Measurements from ENCODE around the gene LGALS4.
A peak's percentile ranks its signal among the peaks of the same experiment; 100 is the strongest.
"Not testable (repeated sequence)": the region's sequence is repeated elsewhere in the genome, so short reads cannot be mapped to it uniquely, and the experiment has no call there.

LGALS4 gene

GRCh38 chr19:38770949-38771275 is 41.8 kb downstream of the LGALS4 start:
- not testable (repeated sequence) for DNase-seq (ENCODE audit: low read depth, low spot score)

GRCh38 chr19:38770228-38770948 is 42.4 kb downstream of the LGALS4 start:
- DNase-seq (ENCODE audit: low read depth, low spot score): not testable (repeated sequence)

GRCh38 chr19:38769635-38770211 is 43.0 kb downstream of the LGALS4 start:
- DNase-seq (ENCODE audit: low read depth, low spot score): peak; percentile 68

GRCh38 chr19:38766276-38767047 is 46.3 kb downstream of the LGALS4 start:
- no peak for DNase-seq (ENCODE audit: low read depth, low spot score)

- DNase-seq (ENCODE audit: low read depth, low spot score): no peak
Measured at GRCh38 chr19:38765214-38765613, 47.5 kb downstream of the LGALS4 start.

- DNase-seq (ENCODE audit: low read depth, low spot score): no peak
Measured at GRCh38 chr19:38763795-38764220, 48.9 kb downstream of the LGALS4 start.

- DNase-seq (ENCODE audit: low read depth, low spot score): not testable (repeated sequence)
Measured at GRCh38 chr19:38761884-38762389, 50.8 kb downstream of the LGALS4 start.

- DNase-seq (ENCODE audit: low read depth, low spot score): not testable (repeated sequence)
Measured at GRCh38 chr19:38760805-38761517, 51.8 kb downstream of the LGALS4 start.

GRCh38 chr19:38759590-38760003 is 53.1 kb downstream of the LGALS4 start:
- no peak for DNase-seq (ENCODE audit: low read depth, low spot score)

GRCh38 chr19:38754196-38754595 is 58.5 kb downstream of the LGALS4 start:
- not testable (repeated sequence) for DNase-seq (ENCODE audit: low read depth, low spot score)

GRCh38 chr19:38753783-38754182 is 59.0 kb downstream of the LGALS4 start:
- not testable (repeated sequence) for DNase-seq (ENCODE audit: low read depth, low spot score)
